ENCODE measurements around the gene FUOM. TPM values are rescaled to one million over a fixed set of nuclear protein-coding genes. Genes with fewer than 3 reads are reported as not detected.

The FUOM gene
- total and polyA plus RNA-seq, 10 of the 15 experiments (the other 5 are each of a cell fraction or from before 2014, with no cell fraction given), result 1.8 to 41.7 (median 25.6) TPM

- ChIA-PET RAD21 (ENCODE audit: unreplicated experiment) (no interaction called here), POLR2A (no interaction called here), CTCF (no interaction called here), SMC1A (ENCODE audit: uncharacterized antibody, unreplicated experiment) (interaction anchor here (1.2 to 2.3 kb wide), 2 partner anchors 28 to 38 kb away, joined by 3 to 16 read pairs; no protein-coding TSS in a partner anchor)
- FAIRE-seq (no peak), ATAC-seq (no peak), DNase-seq (ENCODE audit: low read depth, low spot score) (no peak)
- peaks cover 18% of the 10 kb centered on the region for H3K4me1 ChIP-seq (ENCODE audit: control insufficient read depth, insufficient read depth, low read length)
- TF ChIP-seq PML (IDR thresholded peaks at IDR 0.05; ENCODE audit: low read length), result no peak
- no peak for TF ChIP-seq RFX5 (IDR thresholded peaks at IDR 0.05; ENCODE audit: low read depth, low read length)
- TF ChIP-seq IRF4 (IDR thresholded peaks at IDR 0.05; ENCODE audit: low read depth, low read length), result no peak
- TF ChIP-seq NFIC (IDR thresholded peaks at IDR 0.05; ENCODE audit: low read depth, low read length), result no peak
- no peak for TF ChIP-seq POU2F2 (IDR thresholded peaks at IDR 0.05; ENCODE audit: borderline replicate concordance, low read depth, low read length)
- no peak overlapping the region for H3K9ac ChIP-seq (ENCODE audit: control insufficient read depth, insufficient read depth, low read length)
- H3K4me3 ChIP-seq, result no peak overlapping the region
- in situ Hi-C loops (cut with MboI) (no loop called here), intact Hi-C loops (cut with micrococcal nuclease; ENCODE audit: unreplicated experiment) (no loop called here)
- no peaks in the 10 kb centered on the region for H3K27me3 ChIP-seq (replicated peaks in 1 of 2; ENCODE audit: control insufficient read depth in 2 of 2, insufficient read depth in 2 of 2, low read length in 1 of 2)
- no peaks in the 10 kb centered on the region for H4K20me1 ChIP-seq (ENCODE audit: control insufficient read depth, insufficient read depth)
- BruUV-seq (replicated peaks), result no TSS peak
- peaks cover 5% of the 10 kb centered on the region in 2 experiments for H3K36me3 ChIP-seq (ENCODE audit: control insufficient read depth in 2 of 2, insufficient read depth in 2 of 2, low read length in 1 of 2)
- no peaks in the 10 kb centered on the region for H3K9me3 ChIP-seq (replicated peaks; ENCODE audit: control insufficient read depth, insufficient read depth, low read length)
- H3K27ac ChIP-seq (ENCODE audit: control insufficient read depth, insufficient read depth), result no peak overlapping the region
- H3K79me2 ChIP-seq (ENCODE audit: control insufficient read depth, insufficient read depth, low read length), result no peaks in the 10 kb centered on the region
- WGBS (ENCODE audit: insufficient coverage, insufficient replicate concordance, low lambda C conversion rate, missing lambda C conversion rate), result 93% methylated on average over 13 of the region's 13 CpGs
- H3K4me2 ChIP-seq (ENCODE audit: control insufficient read depth, insufficient read depth), result no peak overlapping the region
- H2AFZ ChIP-seq (ENCODE audit: control insufficient read depth, low read depth, low read length), result no peak overlapping the region
Observed at GRCh38 chr10:133362846-133363245, 5.0 kb upstream of the FUOM start.

DNA sequence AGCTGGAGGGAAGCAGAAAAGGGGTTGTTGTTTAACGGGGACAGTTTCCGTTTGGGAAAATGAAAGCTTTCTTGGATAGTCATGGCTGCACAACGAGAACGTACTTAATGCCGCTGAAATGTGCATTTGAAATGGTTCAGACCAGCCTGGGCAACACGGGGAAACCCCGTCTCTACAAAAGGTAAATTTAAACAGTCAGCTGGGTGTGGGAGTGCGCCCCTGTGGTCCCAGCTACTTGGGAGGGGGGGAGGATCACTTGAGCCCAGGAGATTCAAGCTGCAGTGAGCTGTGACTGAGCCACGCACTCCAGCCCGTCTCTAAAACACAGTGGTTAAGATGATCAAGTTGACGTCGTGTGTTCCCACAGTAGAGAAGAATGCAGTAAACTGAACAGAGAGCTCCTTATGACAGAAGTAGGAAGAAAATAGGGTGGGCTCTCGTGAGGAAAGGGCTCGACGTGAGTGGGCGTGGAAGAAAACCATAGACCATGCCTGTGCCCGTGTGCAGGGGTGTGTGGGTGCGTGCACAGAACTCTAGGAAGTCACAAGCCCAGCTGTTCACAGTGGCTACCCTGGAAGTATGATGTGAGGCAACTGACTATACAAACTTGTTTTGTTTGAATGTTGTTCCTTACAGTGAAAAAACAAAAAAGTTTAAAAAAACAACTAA is 4.1 kb upstream of the FUOM start:
- no peaks in the 10 kb centered on the region for H3K9me3 ChIP-seq (replicated peaks; ENCODE audit: control insufficient read depth, insufficient read depth, low read length)
- peak overlapping the region; percentile 57 for H3K27ac ChIP-seq (ENCODE audit: control insufficient read depth, insufficient read depth)
- H3K4me2 ChIP-seq (ENCODE audit: control insufficient read depth, insufficient read depth), result peak overlapping the region; percentile 69
- RAD21 ChIA-PET (ENCODE audit: unreplicated experiment), result interaction anchor here (1.3 to 1.6 kb wide), 2 partner anchors 16 to 28 kb away, joined by 6 to 7 read pairs; no protein-coding TSS in a partner anchor
- in situ Hi-C loops (cut with MboI), result no loop called here
- peaks cover 18% of the 10 kb centered on the region for H3K4me1 ChIP-seq (ENCODE audit: control insufficient read depth, insufficient read depth, low read length)
- no TSS peak for BruUV-seq (replicated peaks)
- no peaks in the 10 kb centered on the region for H3K27me3 ChIP-seq (replicated peaks in 1 of 2; ENCODE audit: control insufficient read depth in 2 of 2, insufficient read depth in 2 of 2, low read length in 1 of 2)
- 33% methylated on average over 18 of the region's 18 CpGs for WGBS (ENCODE audit: insufficient coverage, insufficient replicate concordance, low lambda C conversion rate, missing lambda C conversion rate)
- no peak for DNase-seq (ENCODE audit: low read depth, low spot score)
- no peak overlapping the region for H3K9ac ChIP-seq (ENCODE audit: control insufficient read depth, insufficient read depth, low read length)
- intact Hi-C loops (cut with micrococcal nuclease; ENCODE audit: unreplicated experiment), result no loop called here
- SMC1A ChIA-PET (ENCODE audit: uncharacterized antibody, unreplicated experiment), result interaction anchor here (0.9 to 2.3 kb wide), 6 partner anchors 11 to 44 kb away, joined by 3 to 16 read pairs (median 4); partner anchors contain the start of genes ECHS1 and PAOX
- CTCF ChIA-PET, result interaction anchor here (1.0 to 2.4 kb wide), 3 partner anchors 9 to 47 kb away, joined by 3 to 14 read pairs (median 3); no protein-coding TSS in a partner anchor
- no peak for FAIRE-seq
- POLR2A ChIA-PET, result interaction anchor here (1.1 to 1.2 kb wide), 4 partner anchors 9 to 31 kb away, joined by 4 to 5 read pairs (median 4); partner anchors contain the start of genes ECHS1 and PAOX
- H3K79me2 ChIP-seq (ENCODE audit: control insufficient read depth, insufficient read depth, low read length), result no peaks in the 10 kb centered on the region; the same call in 1 of the 2 replicates
- no peak for ATAC-seq
- no peaks in the 10 kb centered on the region for H4K20me1 ChIP-seq (ENCODE audit: control insufficient read depth, insufficient read depth)
- H3K36me3 ChIP-seq (ENCODE audit: control insufficient read depth in 2 of 2, insufficient read depth in 2 of 2, low read length in 1 of 2), result peaks cover 5% of the 10 kb centered on the region in 2 experiments
- H3K4me3 ChIP-seq, result peak overlapping the region; percentile 15; the same call in 1 of the 2 replicates
- H2AFZ ChIP-seq (ENCODE audit: control insufficient read depth, low read depth, low read length), result peak overlapping the region; percentile 52
- TF ChIP-seq SMAD1 (IDR thresholded peaks at IDR 0.05; ENCODE audit: low read depth, partially characterized antibody), result no peak
- TF ChIP-seq ATF7 (IDR thresholded peaks at IDR 0.05; ENCODE audit: low read depth), result no peak; the same call in 1 of the 2 replicates
- peak; percentile 49 for TF ChIP-seq RUNX3 (IDR thresholded peaks at IDR 0.05; ENCODE audit: low read length)
- TF ChIP-seq POLR2A (IDR thresholded peaks at IDR 0.05; ENCODE audit: low read depth, low read length), result 0 out of 2 replicates have a peak, but pooled peaks have one; percentile 1
- TF ChIP-seq EGR1 (IDR thresholded peaks at IDR 0.05; ENCODE audit: borderline replicate concordance in 1 of 2, low read depth in 2 of 2, low read length in 2 of 2), result 0 out of 3 replicates have a peak, but pooled peaks of 1 of the 2 experiments have one; percentile 2
- TF ChIP-seq MTA2 (IDR thresholded peaks at IDR 0.05; ENCODE audit: low read depth), result 0 out of 2 replicates have a peak, but pooled peaks have one; percentile 18
- TF ChIP-seq, protein P1, sequence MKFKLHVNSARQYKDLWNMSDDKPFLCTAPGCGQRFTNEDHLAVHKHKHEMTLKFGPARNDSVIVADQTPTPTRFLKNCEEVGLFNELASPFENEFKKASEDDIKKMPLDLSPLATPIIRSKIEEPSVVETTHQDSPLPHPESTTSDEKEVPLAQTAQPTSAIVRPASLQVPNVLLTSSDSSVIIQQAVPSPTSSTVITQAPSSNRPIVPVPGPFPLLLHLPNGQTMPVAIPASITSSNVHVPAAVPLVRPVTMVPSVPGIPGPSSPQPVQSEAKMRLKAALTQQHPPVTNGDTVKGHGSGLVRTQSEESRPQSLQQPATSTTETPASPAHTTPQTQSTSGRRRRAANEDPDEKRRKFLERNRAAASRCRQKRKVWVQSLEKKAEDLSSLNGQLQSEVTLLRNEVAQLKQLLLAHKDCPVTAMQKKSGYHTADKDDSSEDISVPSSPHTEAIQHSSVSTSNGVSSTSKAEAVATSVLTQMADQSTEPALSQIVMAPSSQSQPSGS (IDR thresholded peaks at IDR 0.05; ENCODE audit: low read length), result 0 out of 2 replicates have a peak, but pooled peaks have one; percentile 14
- 0 out of 2 replicates have a peak, but pooled peaks have one; percentile 26 for TF ChIP-seq NBN (IDR thresholded peaks at IDR 0.05)
- TF ChIP-seq POLR2AphosphoS5 (IDR thresholded peaks at IDR 0.05; ENCODE audit: low read length), result peak; percentile 56
- 0 out of 2 replicates have a peak, but pooled peaks have one; percentile 25 for TF ChIP-seq CHD2 (IDR thresholded peaks at IDR 0.05; ENCODE audit: borderline replicate concordance, low read depth, low read length)
